ENCODE results near the gene NECAB3. TPM values are rescaled to one million over a fixed set of nuclear protein-coding genes. Genes with fewer than 3 reads are reported as not detected.
A peak's percentile ranks its signal among the peaks of the same experiment; 100 is the strongest.

Gene NECAB3
- 10 to 100 TPM; 18.5 to 18.8 TPM for total RNA-seq

- peak within 1 kb of the TSS; percentile 82 to 87 for H3K4me3 Mint-ChIP-seq
- H3K27me3 Mint-ChIP-seq (ENCODE audit: low read depth): no peaks in the 10 kb centered on the region
- H3K4me1 Mint-ChIP-seq (ENCODE audit: low read depth): peaks cover 44% of the 10 kb centered on the region
- ATAC-seq (replicated peaks in 1 of 2) (peak; percentile 81 to 86), DNase-seq (peak; percentile 73 to 83)
- H3K9me3 Mint-ChIP-seq: no peaks in the 10 kb centered on the region
- peaks cover 4 to 17% of the 10 kb centered on the region in 2 donors for H3K36me3 Mint-ChIP-seq (ENCODE audit: insufficient read depth in 2 of 2)
- H3K27ac Mint-ChIP-seq: no peak within 1 kb of the TSS
These were observed at the start of gene NECAB3 for GRCh38 chr20:33674294-33675135. Gene NECAB3, minus strand, starts transcription at chr20:33674428. Its CDS starts 76 bp downstream, at chr20:33674352.

- Mint-ChIP-seq H3K27ac (peak overlapping the region; percentile 73), H3K36me3 (ENCODE audit: insufficient read depth in 2 of 2) (peaks cover 0 to 4% of the 10 kb centered on the region in 2 donors), H3K4me3 (peak overlapping the region; percentile 87 to 94), H3K9me3 (peaks cover 2 to 3% of the 10 kb centered on the region in 2 donors), H3K27me3 (ENCODE audit: low read depth) (no peaks in the 10 kb centered on the region), H3K4me1 (ENCODE audit: low read depth) (peaks cover 27% of the 10 kb centered on the region)
- DNase-seq: no peak
- no peak for ATAC-seq (replicated peaks in 1 of 2)
These were observed 47.3 kb upstream of the NECAB3 start for GRCh38 chr20:33721391-33722140.

GRCh38 chr20:33719989-33720709, 45.9 kb upstream of the NECAB3 start, which contains the start of gene PXMP4:
Gene PXMP4, minus strand, starts transcription at chr20:33720310. Its CDS starts 103 bp downstream, at chr20:33720207.
- peaks cover 2 to 3% of the 10 kb centered on the region in 2 donors for H3K9me3 Mint-ChIP-seq
- H3K4me3 Mint-ChIP-seq: peak within 1 kb of the TSS; percentile 87 to 94
- peak; percentile 87 to 90 for DNase-seq
- peak; percentile 97 to 98 for ATAC-seq (replicated peaks in 1 of 2)
- peak within 1 kb of the TSS; percentile 73 for H3K27ac Mint-ChIP-seq
- H3K4me1 Mint-ChIP-seq (ENCODE audit: low read depth): peaks cover 27% of the 10 kb centered on the region
- no peaks in the 10 kb centered on the region for H3K27me3 Mint-ChIP-seq (ENCODE audit: low read depth)
- H3K36me3 Mint-ChIP-seq (ENCODE audit: insufficient read depth in 2 of 2): peaks cover 0 to 4% of the 10 kb centered on the region in 2 donors

- Mint-ChIP-seq H3K27ac (peak overlapping the region; percentile 31), H3K4me3 (peak overlapping the region; percentile 68 to 94), H3K4me1 (ENCODE audit: low read depth) (peaks cover 27% of the 10 kb centered on the region), H3K27me3 (ENCODE audit: low read depth) (no peaks in the 10 kb centered on the region), H3K36me3 (ENCODE audit: insufficient read depth in 2 of 2) (peaks cover 0 to 4% of the 10 kb centered on the region in 2 donors), H3K9me3 (peaks cover 2 to 3% of the 10 kb centered on the region in 2 donors)
- peak in 1 of 2 donors; percentile 8 for DNase-seq
- peak in 1 of 2 donors; percentile 0 for ATAC-seq (replicated peaks in 1 of 2)
These were observed 45.2 kb upstream of the NECAB3 start for GRCh38 chr20:33719277-33719988.

- peaks cover 2 to 3% of the 10 kb centered on the region in 2 donors for H3K9me3 Mint-ChIP-seq
- no peak for ATAC-seq (replicated peaks in 1 of 2)
- H3K27ac Mint-ChIP-seq: no peak overlapping the region
- peaks cover 26% of the 10 kb centered on the region for H3K4me1 Mint-ChIP-seq (ENCODE audit: low read depth)
- no peak for DNase-seq
- peaks cover 4 to 10% of the 10 kb centered on the region in 2 donors for H3K36me3 Mint-ChIP-seq (ENCODE audit: insufficient read depth in 2 of 2)
- no peak overlapping the region for H3K4me3 Mint-ChIP-seq
- H3K27me3 Mint-ChIP-seq (ENCODE audit: low read depth): no peaks in the 10 kb centered on the region
These were observed 42.3 kb upstream of the NECAB3 start for GRCh38 chr20:33716498-33716897.

GRCh38 chr20:33713865-33714367, 39.7 kb upstream of the NECAB3 start:
- H3K27me3 Mint-ChIP-seq (ENCODE audit: low read depth): no peaks in the 10 kb centered on the region
- peaks cover 25% of the 10 kb centered on the region for H3K4me1 Mint-ChIP-seq (ENCODE audit: low read depth)
- no peak for DNase-seq
- no peak for ATAC-seq (replicated peaks in 1 of 2)
- no peaks in the 10 kb centered on the region for H3K9me3 Mint-ChIP-seq
- no peak overlapping the region for H3K4me3 Mint-ChIP-seq
- H3K27ac Mint-ChIP-seq: no peak overlapping the region
- H3K36me3 Mint-ChIP-seq (ENCODE audit: insufficient read depth in 2 of 2): peaks cover 3 to 13% of the 10 kb centered on the region in 2 donors

GRCh38 chr20:33711446-33711738, 37.2 kb upstream of the NECAB3 start:
- H3K4me1 Mint-ChIP-seq (ENCODE audit: low read depth): peaks cover 23% of the 10 kb centered on the region
- H3K36me3 Mint-ChIP-seq (ENCODE audit: insufficient read depth in 2 of 2): peaks cover 3 to 13% of the 10 kb centered on the region in 2 donors
- H3K9me3 Mint-ChIP-seq: no peaks in the 10 kb centered on the region
- no peak for DNase-seq
- H3K4me3 Mint-ChIP-seq: no peak overlapping the region
- H3K27ac Mint-ChIP-seq: no peak overlapping the region
- ATAC-seq (replicated peaks in 1 of 2): no peak
- H3K27me3 Mint-ChIP-seq (ENCODE audit: low read depth): no peaks in the 10 kb centered on the region

GRCh38 chr20:33710681-33711445, 36.6 kb upstream of the NECAB3 start:
- H3K27ac Mint-ChIP-seq: peak overlapping the region; percentile 72
- no peak for DNase-seq
- no peak for ATAC-seq (replicated peaks in 1 of 2)
- no peaks in the 10 kb centered on the region for H3K27me3 Mint-ChIP-seq (ENCODE audit: low read depth)
- H3K36me3 Mint-ChIP-seq (ENCODE audit: insufficient read depth in 2 of 2): peaks cover 3 to 13% of the 10 kb centered on the region in 2 donors
- H3K4me1 Mint-ChIP-seq (ENCODE audit: low read depth): peaks cover 23% of the 10 kb centered on the region
- H3K4me3 Mint-ChIP-seq: no peak overlapping the region
- H3K9me3 Mint-ChIP-seq: no peaks in the 10 kb centered on the region

GRCh38 chr20:33709905-33710541, 35.8 kb upstream of the NECAB3 start:
- H3K36me3 Mint-ChIP-seq (ENCODE audit: insufficient read depth in 2 of 2): peaks cover 3 to 13% of the 10 kb centered on the region in 2 donors

GRCh38 chr20:33709398-33709797, 35.2 kb upstream of the NECAB3 start:
- peak; percentile 76 to 85 for ATAC-seq (replicated peaks in 1 of 2)
- peak; percentile 9 to 29 for DNase-seq
- H3K4me1 Mint-ChIP-seq (ENCODE audit: low read depth): peaks cover 23% of the 10 kb centered on the region
- H3K9me3 Mint-ChIP-seq: no peaks in the 10 kb centered on the region
- H3K4me3 Mint-ChIP-seq: peak overlapping the region in 1 of 2 donors; percentile 30
- H3K27me3 Mint-ChIP-seq (ENCODE audit: low read depth): no peaks in the 10 kb centered on the region
- H3K36me3 Mint-ChIP-seq (ENCODE audit: insufficient read depth in 2 of 2): peaks cover 3 to 13% of the 10 kb centered on the region in 2 donors
- peak overlapping the region; percentile 88 for H3K27ac Mint-ChIP-seq

More at GRCh38 chr20:33709905-33710541, 35.8 kb upstream of the NECAB3 start:
- Mint-ChIP-seq H3K4me3 (no peak overlapping the region), H3K27ac (peak overlapping the region; percentile 84), H3K27me3 (ENCODE audit: low read depth) (no peaks in the 10 kb centered on the region), H3K9me3 (no peaks in the 10 kb centered on the region), H3K4me1 (ENCODE audit: low read depth) (peaks cover 23% of the 10 kb centered on the region)
- DNase-seq (no peak), ATAC-seq (replicated peaks in 1 of 2) (peak; percentile 7 to 49)

GRCh38 chr20:33707668-33708067, 33.4 kb upstream of the NECAB3 start:
- no peak for ATAC-seq (replicated peaks in 1 of 2)
- H3K27me3 Mint-ChIP-seq (ENCODE audit: low read depth): no peaks in the 10 kb centered on the region
- no peak for DNase-seq
- no peak overlapping the region for H3K4me3 Mint-ChIP-seq
- H3K4me1 Mint-ChIP-seq (ENCODE audit: low read depth): peaks cover 23% of the 10 kb centered on the region
- H3K9me3 Mint-ChIP-seq: no peaks in the 10 kb centered on the region
- peaks cover 3 to 5% of the 10 kb centered on the region in 2 donors for H3K36me3 Mint-ChIP-seq (ENCODE audit: insufficient read depth in 2 of 2)
- no peak overlapping the region for H3K27ac Mint-ChIP-seq
